ENCODE measurements around the gene MAN1B1. TPM values are rescaled to one million over a fixed set of nuclear protein-coding genes. Genes with fewer than 3 reads are reported as not detected.

MAN1B1 gene
- 44.5 to 54.0 TPM (median 52.2 TPM) in 5 replicates for total RNA-seq (2022; extraction: Qiagen RNA extraction)

DNA sequence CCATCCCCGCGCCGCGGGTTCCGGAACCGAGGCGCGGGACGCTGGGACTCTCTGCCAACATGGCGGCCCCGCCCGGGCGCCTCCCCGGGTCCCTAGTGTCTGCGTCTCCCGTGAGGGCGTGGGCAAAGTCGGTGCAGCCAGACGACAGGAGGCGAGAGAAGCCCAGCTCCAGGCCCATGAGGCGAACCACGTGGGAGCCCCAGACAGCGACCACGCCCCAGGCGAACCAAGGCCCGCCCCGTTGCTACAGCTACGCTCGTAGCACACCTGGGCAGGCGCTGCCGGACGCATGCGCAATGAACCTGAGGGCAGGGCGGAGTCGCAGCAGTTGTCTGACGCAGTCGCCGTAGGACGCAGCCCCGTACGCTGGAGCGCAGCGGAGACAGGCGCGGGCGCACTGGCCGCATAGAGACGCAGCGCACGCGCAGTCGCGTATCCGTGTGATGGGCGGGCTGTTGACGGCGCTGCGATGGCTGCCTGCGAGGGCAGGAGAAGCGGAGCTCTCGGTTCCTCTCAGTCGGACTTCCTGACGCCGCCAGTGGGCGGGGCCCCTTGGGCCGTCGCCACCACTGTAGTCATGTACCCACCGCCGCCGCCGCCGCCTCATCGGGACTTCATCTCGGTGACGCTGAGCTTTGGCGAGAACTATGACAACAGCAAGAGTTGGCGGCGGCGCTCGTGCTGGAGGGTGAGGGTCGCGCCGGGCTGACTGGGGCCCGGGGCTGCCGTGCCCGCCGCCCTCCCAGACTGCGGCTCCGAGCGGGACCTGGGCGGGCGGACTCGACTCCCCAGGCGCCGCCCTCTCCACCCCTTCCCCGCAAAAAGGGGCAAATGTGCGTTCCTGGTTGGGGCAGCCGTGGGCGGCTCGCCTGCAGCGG lies at the start of gene MAN1B1:
MAN1B1 (plus strand) TSS at position 455 of the 878 bp plus-strand sequence; CDS start at position 470, 15 bp downstream.

DNA sequence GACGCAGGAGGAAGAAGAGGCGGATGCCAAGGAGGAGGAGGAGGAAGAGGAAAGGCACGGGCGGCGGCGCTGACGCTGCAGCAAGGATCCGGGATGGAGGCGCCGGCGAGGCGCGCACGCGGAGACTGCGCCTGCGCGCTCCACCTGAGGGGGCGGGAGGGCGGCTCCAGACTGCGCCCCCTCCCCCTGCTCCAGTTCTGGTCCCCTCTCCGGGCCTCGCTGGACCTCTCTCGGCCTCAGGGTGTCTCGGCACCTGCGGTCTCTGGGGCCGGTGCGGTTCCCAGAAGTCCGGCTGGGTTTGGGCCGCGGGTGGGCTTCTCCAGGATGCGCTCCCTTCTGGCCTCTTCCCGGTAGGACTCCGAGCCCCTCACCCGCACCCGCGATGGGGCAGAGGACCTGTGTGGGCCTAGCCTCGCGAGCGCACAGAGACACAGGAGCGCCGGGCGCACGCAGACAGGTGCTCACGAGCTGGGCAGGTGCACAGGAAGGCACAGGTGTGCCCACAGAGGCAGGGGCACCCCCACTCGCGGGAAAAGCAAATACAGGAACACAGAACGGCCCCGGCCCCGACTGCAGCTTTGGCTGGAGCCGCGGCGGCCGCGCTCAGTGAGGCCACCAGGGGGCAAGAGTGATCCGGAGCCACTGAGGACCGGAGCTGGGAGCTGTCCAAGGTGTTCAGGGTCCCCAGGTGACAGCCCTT lies 40.5 kb upstream of the MAN1B1 start, which contains the start of gene NPDC1:
NPDC1 (minus strand) TSS at position 90 of the 700 bp plus-strand sequence. CDS start 188 bp downstream, outside the sequence.

DNA sequence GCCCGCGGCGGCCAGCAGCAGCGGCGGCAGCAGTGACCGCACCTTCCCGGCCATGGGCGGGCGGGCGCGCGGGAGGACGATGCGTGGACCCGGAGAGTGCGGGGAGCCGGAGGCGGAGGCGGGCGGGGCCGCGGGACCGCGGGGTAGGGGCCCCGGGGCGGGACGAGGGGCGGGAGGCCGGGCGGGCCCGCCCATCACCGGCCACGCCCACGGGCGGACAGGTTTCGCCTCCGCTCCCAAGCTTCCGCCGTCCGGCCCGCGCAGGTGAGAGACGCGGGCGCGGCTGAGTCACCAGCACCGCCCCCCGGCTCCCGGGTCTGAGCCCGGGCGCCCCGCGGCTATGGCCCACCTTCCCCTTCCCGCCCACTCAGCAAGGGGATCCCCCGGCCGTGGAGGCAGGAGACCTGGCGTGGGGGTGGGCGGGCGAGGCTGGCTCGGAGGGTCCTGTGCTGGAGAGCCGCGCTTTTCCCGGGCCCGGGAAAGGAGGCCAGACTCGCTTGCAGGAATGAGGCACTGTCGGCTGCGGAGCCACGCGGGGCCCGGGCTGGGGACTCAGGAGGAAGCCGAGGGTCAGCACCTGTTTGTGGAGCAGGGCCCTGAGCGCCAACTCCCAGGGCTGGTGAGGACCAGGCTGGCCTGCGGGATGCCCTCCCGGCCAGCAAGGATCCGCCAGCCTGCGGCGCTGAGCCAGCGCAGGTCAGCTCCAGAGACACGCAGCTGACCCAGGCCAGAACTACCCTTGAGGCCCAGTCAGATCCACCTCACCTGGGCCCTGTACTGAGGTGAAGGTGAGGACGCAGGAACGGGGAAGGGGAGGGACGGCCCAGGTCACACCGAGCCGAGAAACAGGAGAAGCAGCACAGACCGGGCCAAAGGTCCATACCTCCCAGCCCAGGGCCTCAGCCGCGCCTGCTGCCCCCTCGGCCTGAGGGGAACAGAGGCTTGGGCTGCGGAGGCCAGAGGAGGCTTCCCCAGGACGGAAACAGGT lies 32.5 kb upstream of the MAN1B1 start, which contains the start of gene ENTPD2:
ENTPD2 (minus strand) TSS at position 118 of the 988 bp plus-strand sequence; CDS start at position 54, 64 bp downstream.

DNA sequence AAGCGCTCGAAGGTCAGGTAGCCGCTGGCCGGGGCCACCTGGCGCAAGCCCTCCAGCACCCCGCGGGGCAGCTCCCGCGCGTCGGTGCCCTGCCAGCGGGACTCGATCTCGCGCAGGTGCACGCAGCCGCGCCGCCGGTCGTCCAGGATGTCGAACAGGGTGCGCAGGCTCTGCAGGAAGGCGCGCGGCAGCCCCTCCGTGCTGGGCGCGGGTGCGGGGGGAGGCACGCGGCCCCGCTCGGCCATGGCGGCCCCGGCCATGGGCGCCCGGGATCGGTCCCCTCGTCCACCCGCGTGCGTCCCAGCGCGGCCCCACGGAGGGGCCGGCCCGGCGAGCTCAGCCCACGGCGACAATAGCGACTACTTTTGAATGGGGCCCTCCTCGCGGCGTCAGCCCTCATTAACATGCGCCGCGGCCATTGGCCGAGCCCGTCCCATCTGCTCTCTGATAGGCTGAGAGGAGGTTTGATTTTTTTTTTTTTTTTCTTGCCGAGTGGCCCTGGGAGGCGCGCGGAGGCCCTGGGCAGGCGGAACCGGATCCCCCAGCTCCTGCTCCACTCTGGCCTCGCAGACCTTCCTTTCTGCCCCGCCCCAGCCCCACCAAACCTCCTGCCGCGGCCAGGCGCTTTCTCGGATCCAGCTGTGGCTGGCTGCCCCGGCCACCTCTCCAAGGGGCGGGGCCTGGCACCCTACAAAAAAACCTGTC lies 16.4 kb upstream of the MAN1B1 start, which contains the start of gene SAPCD2:
SAPCD2 (minus strand) TSS at position 357 of the 705 bp plus-strand sequence; CDS start at position 260, 97 bp downstream.

DNA sequence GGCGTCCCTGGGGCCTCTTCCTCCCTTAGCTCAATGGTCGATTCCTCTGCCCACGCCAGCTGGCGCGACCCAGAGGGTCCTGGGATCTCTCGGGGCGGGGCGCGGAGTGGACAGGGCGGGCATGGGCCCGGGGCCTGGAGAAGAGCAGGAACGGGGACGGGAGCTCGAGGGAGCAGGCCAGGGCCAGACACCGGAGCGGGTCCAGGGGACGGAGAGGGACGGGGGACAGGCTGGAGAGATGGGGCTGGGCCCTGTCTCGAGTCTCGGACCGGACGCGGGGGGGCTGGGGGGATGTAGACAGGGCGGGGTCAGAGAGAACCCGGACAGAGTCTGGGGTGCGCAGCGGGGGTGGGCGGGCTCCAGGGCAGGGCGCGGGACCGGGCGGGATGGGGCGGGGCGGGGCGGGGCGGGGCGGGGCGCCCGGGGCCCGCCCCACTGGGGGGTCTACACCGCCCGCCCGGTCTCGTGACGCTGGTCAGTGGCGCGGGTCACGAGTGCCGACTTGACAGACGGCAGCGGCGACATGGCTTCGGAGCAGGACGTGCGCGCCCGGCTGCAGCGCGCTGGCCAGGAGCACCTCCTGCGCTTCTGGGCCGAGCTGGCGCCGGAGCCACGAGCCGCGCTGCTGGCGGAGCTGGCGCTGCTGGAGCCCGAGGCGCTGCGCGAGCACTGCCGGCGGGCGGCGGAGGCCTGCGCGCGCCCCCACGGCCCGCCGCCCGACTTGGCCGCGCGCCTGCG lies 9.6 kb upstream of the MAN1B1 start, which contains the start of gene UAP1L1:
UAP1L1 (plus strand) TSS at position 508 of the 738 bp plus-strand sequence; CDS start at position 524, 16 bp downstream.

DNA sequence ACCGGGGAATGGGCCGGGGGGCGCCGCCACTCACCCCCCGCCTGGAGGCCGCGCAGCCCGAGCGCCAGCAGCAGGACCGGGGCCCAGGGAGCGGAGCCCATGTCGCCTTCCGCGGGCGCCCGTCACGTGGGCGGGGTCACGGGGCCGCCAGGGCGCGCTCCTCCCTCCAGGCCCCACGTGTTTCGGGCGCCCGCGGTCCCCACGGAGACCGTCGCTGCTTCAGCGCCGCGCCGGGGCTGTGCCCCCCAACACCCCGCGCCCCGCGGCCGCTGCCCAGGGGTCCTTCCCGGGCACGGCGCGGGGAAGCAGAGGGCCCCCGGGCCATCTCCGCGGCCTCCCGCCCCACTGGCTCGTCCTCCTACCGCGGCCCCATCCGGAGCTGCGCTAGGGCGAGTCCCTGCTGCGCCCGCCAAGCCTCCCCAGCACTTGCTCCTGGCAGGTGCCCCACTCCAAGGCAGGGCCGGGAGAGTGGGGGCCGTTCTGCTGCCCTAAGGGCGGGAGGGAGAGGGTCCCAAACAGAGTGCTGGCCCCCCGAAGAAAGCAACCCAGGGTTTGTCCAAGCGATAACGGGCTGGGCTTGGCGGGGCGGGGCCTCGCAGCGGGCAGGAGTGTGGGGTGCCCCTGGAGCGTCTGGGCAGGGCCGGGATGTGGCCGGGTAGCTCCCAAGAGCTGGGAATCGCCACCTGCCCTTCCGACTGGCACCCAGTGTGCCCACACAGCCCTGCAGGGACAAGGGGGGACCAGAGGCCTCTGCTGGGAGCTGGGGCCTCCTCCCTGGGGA lies 28.0 kb downstream of the MAN1B1 start, which contains the start of gene DPP7:
DPP7 (minus strand) TSS at position 121 of the 781 bp plus-strand sequence; CDS start at position 101, 20 bp downstream.

DNA sequence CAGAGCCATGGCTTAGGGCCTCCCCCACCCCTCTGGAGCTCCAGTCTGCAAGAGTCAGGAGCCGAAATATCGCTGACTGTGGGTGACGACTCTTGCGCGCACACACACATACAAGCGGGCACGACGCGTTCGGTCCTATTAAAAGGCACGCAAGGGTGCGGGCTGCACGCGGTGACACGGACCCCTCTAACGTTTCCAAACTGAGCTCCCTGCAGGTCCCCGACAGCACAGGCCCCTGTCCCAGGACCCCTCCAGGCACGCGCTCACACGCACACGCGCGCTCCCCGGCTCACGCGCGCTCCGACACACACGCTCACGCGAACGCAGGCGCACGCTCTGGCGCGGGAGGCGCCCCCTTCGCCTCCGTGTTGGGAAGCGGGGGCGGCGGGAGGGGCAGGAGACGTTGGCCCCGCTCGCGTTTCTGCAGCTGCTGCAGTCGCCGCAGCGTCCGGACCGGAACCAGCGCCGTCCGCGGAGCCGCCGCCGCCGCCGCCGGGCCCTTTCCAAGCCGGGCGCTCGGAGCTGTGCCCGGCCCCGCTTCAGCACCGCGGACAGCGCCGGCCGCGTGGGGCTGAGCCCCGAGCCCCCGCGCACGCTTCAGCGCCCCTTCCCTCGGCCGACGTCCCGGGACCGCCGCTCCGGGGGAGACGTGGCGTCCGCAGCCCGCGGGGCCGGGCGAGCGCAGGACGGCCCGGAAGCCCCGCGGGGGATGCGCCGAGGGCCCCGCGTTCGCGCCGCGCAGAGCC lies 52.1 kb downstream of the MAN1B1 start, which contains the start of gene GRIN1:
GRIN1 (plus strand) TSS at position 433 of the 746 bp plus-strand sequence. CDS start 333 bp downstream, outside the sequence.

Other genes starting within 250 kb of the MAN1B1 start
- gene AJM1, start 244.5 kb upstream of the MAN1B1 start, total RNA-seq (2022; extraction: Qiagen RNA extraction): 3.7 to 4.5 TPM (median 4.1 TPM) in 5 replicates
- gene PHPT1, start 237.6 kb upstream of the MAN1B1 start, total RNA-seq (2022; extraction: Qiagen RNA extraction): 250 to 343 TPM (median 299 TPM) in 5 replicates
- 1.5 to 4.6 TPM (median 3.8 TPM) in 5 replicates for gene MAMDC4, start 234.6 kb upstream of the MAN1B1 start, total RNA-seq (2022; extraction: Qiagen RNA extraction)
- gene EDF1, start 220.7 kb upstream of the MAN1B1 start, total RNA-seq (2022; extraction: Qiagen RNA extraction): 415 to 505 TPM (median 466 TPM) in 5 replicates
- 37.2 to 59.4 TPM (median 50.2 TPM) in 5 replicates for gene TRAF2, start 200.5 kb upstream of the MAN1B1 start, total RNA-seq (2022; extraction: Qiagen RNA extraction)
- 65.5 to 105 TPM (median 98.0 TPM) in 5 replicates for gene FBXW5, start 142.2 kb upstream of the MAN1B1 start, total RNA-seq (2022; extraction: Qiagen RNA extraction)
- 0.87 to 1.4 TPM (median 1.3 TPM) in 5 replicates for gene C8G, start 141.7 kb upstream of the MAN1B1 start, total RNA-seq (2022; extraction: Qiagen RNA extraction)
- 0.58 to 2.4 TPM (median 1.5 TPM) in 5 replicates for gene LCN12, start 134.7 kb upstream of the MAN1B1 start, total RNA-seq (2022; extraction: Qiagen RNA extraction)
- 0.47 to 1.4 TPM (median 0.62 TPM) in 5 replicates for gene PTGDS, start 109.5 kb upstream of the MAN1B1 start, total RNA-seq (2022; extraction: Qiagen RNA extraction)
- gene LCNL1, start 104.0 kb upstream of the MAN1B1 start, total RNA-seq (2022; extraction: Qiagen RNA extraction): 0.07 to 0.24 TPM (median 0.18 TPM) in 5 replicates
- 42.6 to 85.1 TPM (median 74.1 TPM) in 5 replicates for gene PAXX, start 94.6 kb upstream of the MAN1B1 start, total RNA-seq (2022; extraction: Qiagen RNA extraction)
- 3.2 to 7.2 TPM (median 5.6 TPM) in 5 replicates for gene CLIC3, start 90.4 kb upstream of the MAN1B1 start, total RNA-seq (2022; extraction: Qiagen RNA extraction)
- 19.1 to 28.9 TPM (median 24.6 TPM) in 5 replicates for gene ABCA2, start 58.7 kb upstream of the MAN1B1 start, total RNA-seq (2022; extraction: Qiagen RNA extraction)
- gene FUT7, start 54.9 kb upstream of the MAN1B1 start, total RNA-seq (2022; extraction: Qiagen RNA extraction): 0.06 to 0.07 TPM (median 0.06 TPM) in 4 of 5 replicates, not detected in the other
- 37.5 to 92.6 TPM (median 80.3 TPM) in 5 replicates for gene NPDC1, start 40.8 kb upstream of the MAN1B1 start, total RNA-seq (2022; extraction: Qiagen RNA extraction)
- 2.9 to 6.2 TPM (median 5.7 TPM) in 5 replicates for gene ENTPD2, start 32.9 kb upstream of the MAN1B1 start, total RNA-seq (2022; extraction: Qiagen RNA extraction)
- 14.8 to 26.1 TPM (median 23.7 TPM) in 5 replicates for gene SAPCD2, start 16.4 kb upstream of the MAN1B1 start, total RNA-seq (2022; extraction: Qiagen RNA extraction)
- 8.9 to 14.8 TPM (median 10.9 TPM) in 5 replicates for gene UAP1L1, start 9.5 kb upstream of the MAN1B1 start, total RNA-seq (2022; extraction: Qiagen RNA extraction)
- gene DPP7, start 27.7 kb downstream of the MAN1B1 start, total RNA-seq (2022; extraction: Qiagen RNA extraction): 66.9 to 123 TPM (median 112 TPM) in 5 replicates
- 0.11 to 0.91 TPM (median 0.63 TPM) in 5 replicates for gene GRIN1, start 52.2 kb downstream of the MAN1B1 start, total RNA-seq (2022; extraction: Qiagen RNA extraction)
- gene LRRC26, start 83.1 kb downstream of the MAN1B1 start, total RNA-seq (2022; extraction: Qiagen RNA extraction): 0.39 to 1.9 TPM (median 1.2 TPM) in 5 replicates
- not detected in 5 replicates for gene TMEM210, start 85.1 kb downstream of the MAN1B1 start, total RNA-seq (2022; extraction: Qiagen RNA extraction)
- 21.8 to 36.5 TPM (median 33.4 TPM) in 5 replicates for gene ANAPC2, start 101.6 kb downstream of the MAN1B1 start, total RNA-seq (2022; extraction: Qiagen RNA extraction)
- gene SSNA1, start 101.7 kb downstream of the MAN1B1 start, total RNA-seq (2022; extraction: Qiagen RNA extraction): 98.0 to 157 TPM (median 144 TPM) in 5 replicates
- 8.2 to 12.3 TPM (median 11.7 TPM) in 5 replicates for gene TPRN, start 113.8 kb downstream of the MAN1B1 start, total RNA-seq (2022; extraction: Qiagen RNA extraction)
- 35.4 to 47.2 TPM (median 45.3 TPM) in 5 replicates for gene TMEM203, start 118.7 kb downstream of the MAN1B1 start, total RNA-seq (2022; extraction: Qiagen RNA extraction)
- gene NDOR1, start 118.7 kb downstream of the MAN1B1 start, total RNA-seq (2022; extraction: Qiagen RNA extraction): 11.5 to 17.4 TPM (median 15.7 TPM) in 5 replicates
- 0.91 to 2.8 TPM (median 2.1 TPM) in 5 replicates for gene RNF208, start 135.3 kb downstream of the MAN1B1 start, total RNA-seq (2022; extraction: Qiagen RNA extraction)
- gene CYSRT1, start 138.2 kb downstream of the MAN1B1 start, total RNA-seq (2022; extraction: Qiagen RNA extraction): 3.0 to 5.0 TPM (median 5.0 TPM) in 5 replicates
- gene RNF224, start 140.5 kb downstream of the MAN1B1 start, total RNA-seq (2022; extraction: Qiagen RNA extraction): 0.12 to 0.38 TPM (median 0.25 TPM) in 5 replicates
- 0.03 to 0.15 TPM (median 0.10 TPM) in 4 of 5 replicates, not detected in the other for gene SLC34A3, start 143.9 kb downstream of the MAN1B1 start, total RNA-seq (2022; extraction: Qiagen RNA extraction)
- gene TUBB4B, start 154.3 kb downstream of the MAN1B1 start, total RNA-seq (2022; extraction: Qiagen RNA extraction): 633 to 818 TPM (median 765 TPM) in 5 replicates
- not detected in 5 replicates for gene STPG3, start 164.3 kb downstream of the MAN1B1 start, total RNA-seq (2022; extraction: Qiagen RNA extraction)
- gene NELFB, start 168.3 kb downstream of the MAN1B1 start, total RNA-seq (2022; extraction: Qiagen RNA extraction): 46.9 to 62.8 TPM (median 58.2 TPM) in 5 replicates
- gene TOR4A, start 190.7 kb downstream of the MAN1B1 start, total RNA-seq (2022; extraction: Qiagen RNA extraction): 18.3 to 26.4 TPM (median 25.4 TPM) in 5 replicates
- 2.1 to 4.1 TPM (median 3.6 TPM) in 5 replicates for gene NRARP, start 215.3 kb downstream of the MAN1B1 start, total RNA-seq (2022; extraction: Qiagen RNA extraction)

Data from A549 treated with AZD2906 at 1 μM for 4 hours (cell line).